Activated naive CD4-positive, alpha-beta T cell treated with anti-CD3 and anti-CD28 coated beads, Interleukin-2, amount 10 ng/mL, durations not matched to agents 7 days and 5 days (primary cell): ENCODE results near the gene ITPK1.

ENCODE experiments used
- CTCF ChIA-PET: fragments of 350-600 bp; sonication (Branson Sonifier 250); formaldehyde crosslinking; loops from one replicate; lab custom pipeline; 2021; ENCODE audit warnings: antibody characterized with exemption; lab: Charles Lee
- DNase-seq: peaks from one replicate; pipeline ENCODE4 v3.0.0-alpha.2; 2020
- H3K27ac Mint-ChIP-seq: one replicate; pipeline ENCODE4 v1.8.0; 2021; ENCODE audit warnings: mild to moderate bottlenecking, moderate library complexity, mixed read lengths
- H3K27me3 Mint-ChIP-seq: one replicate; pipeline ENCODE4 v1.8.0; 2021; ENCODE audit warnings: mild to moderate bottlenecking, mixed read lengths
- H3K36me3 Mint-ChIP-seq: one replicate; pipeline ENCODE4 v1.8.0; 2021; ENCODE audit warnings: mixed read lengths
- H3K4me1 Mint-ChIP-seq: one replicate; pipeline ENCODE4 v1.8.0; 2021; ENCODE audit warnings: mixed read lengths
- H3K4me3 Mint-ChIP-seq: one replicate; pipeline ENCODE4 v1.8.0; 2021; ENCODE audit warnings: mild to moderate bottlenecking, moderate library complexity, mixed read lengths
- H3K9me3 Mint-ChIP-seq: one replicate; pipeline ENCODE4 v1.8.0; 2021; ENCODE audit warnings: mixed read lengths

Gene ITPK1

DNA sequence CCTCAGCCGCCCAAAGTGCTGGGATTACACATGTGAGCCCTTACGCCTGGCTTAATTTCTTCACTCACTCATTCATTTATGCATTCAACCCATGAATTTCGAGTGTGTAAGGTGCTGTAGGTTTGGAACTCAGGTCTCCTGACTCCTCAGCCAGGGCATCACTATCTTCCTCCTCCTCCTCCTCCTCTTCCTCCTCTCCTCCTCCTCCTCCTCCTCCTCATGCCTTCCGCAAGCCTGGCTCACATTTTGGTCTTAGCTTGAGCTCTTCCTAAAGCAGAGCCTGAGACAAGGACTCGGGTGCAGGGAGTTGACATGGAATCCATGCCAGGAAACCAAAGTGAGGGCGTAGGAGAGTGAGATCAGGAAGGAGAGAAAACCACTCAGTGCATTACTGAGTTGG is 213.5 kb downstream of the ITPK1 start:
- no peaks in the 10 kb centered on the region for H3K9me3 Mint-ChIP-seq
- DNase-seq = no peak
- peaks cover 35% of the 10 kb centered on the region for H3K4me1 Mint-ChIP-seq
- no peak overlapping the region for H3K27ac Mint-ChIP-seq
- H3K36me3 Mint-ChIP-seq = no peaks in the 10 kb centered on the region
- H3K27me3 Mint-ChIP-seq = peaks cover 34% of the 10 kb centered on the region
- H3K4me3 Mint-ChIP-seq = no peak overlapping the region
- CTCF ChIA-PET = no interaction called here

DNA sequence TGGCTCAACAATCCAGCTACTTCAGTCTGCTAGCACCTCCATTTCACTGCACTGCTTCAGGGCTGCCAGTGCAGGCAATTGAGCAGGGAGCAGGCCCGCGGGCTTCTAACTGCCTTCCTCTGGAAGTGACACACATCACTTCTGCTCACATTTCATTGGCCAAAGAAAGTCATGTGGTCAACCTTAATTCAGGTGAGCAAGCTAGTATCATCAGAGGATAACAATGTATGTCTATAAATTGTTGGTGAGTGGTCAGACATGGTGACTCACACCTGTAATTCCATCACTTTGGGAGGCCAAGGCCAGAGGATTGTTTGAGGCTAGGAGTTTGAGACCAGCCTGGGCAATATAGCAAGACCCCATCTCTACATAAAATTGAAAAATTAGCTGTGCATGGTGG is 215.1 kb downstream of the ITPK1 start:
- CTCF ChIA-PET = no interaction called here
- Mint-ChIP-seq H3K36me3 (no peaks in the 10 kb centered on the region), H3K9me3 (no peaks in the 10 kb centered on the region), H3K27ac (no peak overlapping the region), H3K4me1 (peaks cover 37% of the 10 kb centered on the region), H3K4me3 (no peak overlapping the region), H3K27me3 (peaks cover 41% of the 10 kb centered on the region)
- no peak for DNase-seq

DNA sequence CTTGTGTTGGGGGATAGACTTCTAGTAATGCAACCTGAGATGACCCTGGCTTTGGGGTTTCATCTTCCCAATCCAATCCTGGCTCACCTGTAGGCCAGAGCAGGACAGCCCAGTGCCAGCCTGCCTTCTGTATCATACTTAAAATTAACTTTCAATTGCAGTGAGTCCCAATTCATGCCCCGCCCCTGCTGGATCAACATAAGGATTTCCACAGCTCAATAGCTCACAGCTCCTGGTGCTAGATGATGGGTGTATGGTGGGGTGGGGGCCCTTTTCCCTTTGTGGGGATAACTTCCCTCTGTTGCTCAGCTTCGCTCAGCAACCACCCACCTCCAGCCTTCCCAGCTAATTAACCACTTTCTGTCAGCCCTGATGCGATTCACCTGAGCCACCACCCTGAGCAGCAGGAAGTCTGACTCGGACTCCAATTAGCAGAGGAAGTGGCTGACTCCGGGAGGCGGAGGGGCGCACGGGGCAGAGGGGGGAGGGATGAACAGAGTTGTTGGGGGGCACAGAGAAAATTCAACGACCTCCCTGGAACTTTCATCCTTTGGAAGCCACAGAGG is 217.1 kb downstream of the ITPK1 start:
- Mint-ChIP-seq H3K4me1 (peaks cover 36% of the 10 kb centered on the region), H3K27ac (peak overlapping the region; percentile 92), H3K36me3 (no peaks in the 10 kb centered on the region), H3K4me3 (peak overlapping the region; percentile 60), H3K27me3 (peaks cover 45% of the 10 kb centered on the region), H3K9me3 (peaks cover 4% of the 10 kb centered on the region)
- DNase-seq = peak; percentile 40
- CTCF ChIA-PET = no interaction called here

DNA sequence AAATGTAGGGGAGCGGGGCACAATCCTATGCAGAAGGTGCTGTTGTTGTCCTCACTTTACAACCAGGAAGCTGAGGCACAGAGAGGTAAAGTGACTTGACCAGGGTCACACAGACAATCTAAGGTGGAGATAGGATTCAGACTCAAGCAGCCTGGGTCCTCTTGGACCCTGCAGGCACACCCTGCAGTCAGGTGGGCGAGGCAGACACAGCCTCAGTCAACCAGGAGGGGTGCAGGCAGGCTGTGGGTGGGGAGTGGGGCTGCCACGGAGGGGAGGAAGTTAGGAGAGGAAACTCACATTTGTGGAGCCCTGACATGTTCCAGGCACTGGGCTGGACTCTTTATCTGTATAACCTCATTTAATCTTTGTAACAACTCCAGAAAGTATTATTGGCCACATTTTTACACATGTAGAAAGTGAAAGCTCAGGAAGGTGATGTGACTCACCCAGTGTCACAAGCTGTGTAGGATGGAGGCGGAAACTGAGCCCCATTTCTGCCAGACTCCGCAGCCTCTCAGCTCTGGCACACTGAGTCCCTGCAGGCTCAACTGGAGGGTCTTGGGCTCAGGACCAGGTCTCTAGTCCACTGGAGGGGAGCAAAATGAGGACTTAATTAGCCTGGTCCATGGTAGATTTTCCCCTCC is 217.7 kb downstream of the ITPK1 start:
- Mint-ChIP-seq H3K27me3 (peaks cover 39% of the 10 kb centered on the region), H3K36me3 (no peaks in the 10 kb centered on the region), H3K4me1 (peaks cover 30% of the 10 kb centered on the region), H3K4me3 (peak overlapping the region; percentile 60), H3K9me3 (peaks cover 7% of the 10 kb centered on the region), H3K27ac (peak overlapping the region; percentile 92)
- DNase-seq = peak; percentile 60
- CTCF ChIA-PET = interaction anchor here (1.2 kb wide), 1 partner anchor 10 kb away, joined by 3 read pairs; no protein-coding TSS in a partner anchor

DNA sequence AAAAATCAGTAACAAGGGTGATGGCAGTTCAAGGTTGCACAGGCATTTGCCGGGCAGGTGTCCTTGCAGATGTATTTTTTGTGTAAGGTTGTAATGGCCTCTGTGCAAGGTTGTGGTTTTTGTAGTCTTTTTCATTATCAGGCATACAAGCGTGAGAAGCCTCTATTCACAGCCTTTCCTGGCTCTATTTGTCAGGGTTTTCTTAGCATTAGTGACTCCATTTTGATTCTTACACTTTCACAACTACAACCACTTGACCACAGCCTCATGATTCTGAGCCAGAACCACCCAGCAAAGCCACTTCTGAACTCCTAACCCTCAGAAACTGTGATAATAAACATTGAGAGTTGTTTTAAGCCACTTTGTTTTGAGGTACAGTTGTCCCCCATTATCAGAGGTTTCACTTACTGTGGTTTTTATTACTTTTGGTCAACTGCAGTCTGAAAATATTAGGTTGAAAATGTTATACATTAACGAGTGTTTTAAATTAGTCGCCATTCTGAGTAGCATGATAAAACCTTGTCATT is 220.3 kb downstream of the ITPK1 start:
- H3K27me3 Mint-ChIP-seq = peaks cover 28% of the 10 kb centered on the region
- peaks cover 14% of the 10 kb centered on the region for H3K9me3 Mint-ChIP-seq
- H3K36me3 Mint-ChIP-seq = no peaks in the 10 kb centered on the region
- no peak for DNase-seq
- CTCF ChIA-PET = no interaction called here
- no peak overlapping the region for H3K4me3 Mint-ChIP-seq
- no peak overlapping the region for H3K27ac Mint-ChIP-seq
- H3K4me1 Mint-ChIP-seq = peaks cover 21% of the 10 kb centered on the region

DNA sequence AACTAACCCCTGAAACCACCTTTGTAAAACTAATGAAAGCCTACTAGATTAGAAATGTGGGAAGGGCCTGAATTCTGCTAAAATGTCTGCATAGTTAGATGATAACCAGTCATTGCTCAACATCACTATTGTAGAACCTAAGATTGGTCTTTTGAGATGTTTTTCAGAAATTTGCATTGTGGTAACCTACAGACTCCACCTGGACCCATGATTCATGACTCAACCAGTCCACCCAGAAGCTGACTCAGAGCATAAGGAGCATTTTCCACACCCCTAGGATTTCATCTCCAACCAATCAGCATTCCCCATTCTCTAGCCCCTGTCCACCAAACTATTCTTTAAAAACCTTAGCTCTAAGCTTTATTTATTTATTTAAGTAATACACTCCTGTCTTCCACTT is 223.1 kb downstream of the ITPK1 start:
- Mint-ChIP-seq H3K36me3 (no peaks in the 10 kb centered on the region), H3K27me3 (peaks cover 34% of the 10 kb centered on the region), H3K9me3 (peaks cover 14% of the 10 kb centered on the region), H3K4me3 (no peak overlapping the region), H3K4me1 (peaks cover 4% of the 10 kb centered on the region), H3K27ac (no peak overlapping the region)
- CTCF ChIA-PET = no interaction called here
- DNase-seq = no peak

DNA sequence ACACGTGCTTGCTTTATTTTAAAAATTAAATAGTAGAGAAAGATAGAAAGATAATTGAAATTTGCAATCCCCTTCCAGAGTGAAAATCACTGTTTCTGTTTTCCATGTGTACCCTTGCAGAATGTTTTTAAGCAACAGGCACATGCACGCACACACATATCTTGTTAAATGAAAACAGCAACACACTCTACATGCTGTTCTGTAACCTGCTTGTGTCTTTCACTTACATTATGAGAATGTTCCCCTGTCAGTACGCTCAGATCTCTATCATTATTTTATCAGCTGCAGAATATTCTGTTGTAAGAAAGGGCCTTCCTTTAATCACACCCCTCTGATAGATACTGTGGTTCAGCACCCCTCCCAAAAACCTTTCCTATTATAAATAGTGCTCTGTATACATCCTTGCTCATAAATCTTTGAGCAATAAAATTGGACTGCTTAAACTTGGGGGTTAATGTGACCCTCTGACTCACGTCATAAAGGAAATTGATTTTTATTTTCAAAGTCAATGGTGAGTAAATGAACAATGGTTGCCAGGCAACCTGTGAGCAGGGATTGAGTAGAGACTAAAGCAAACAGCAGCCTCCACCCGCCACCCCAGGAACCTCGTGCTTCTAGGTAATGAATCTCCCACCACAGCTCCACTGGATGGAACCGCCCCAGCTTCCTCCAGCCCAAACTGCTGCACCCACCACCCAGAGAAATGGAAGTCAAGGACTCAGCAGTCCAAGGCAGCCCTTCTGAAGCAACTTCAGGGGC is 224.7 kb downstream of the ITPK1 start:
- peaks cover 34% of the 10 kb centered on the region for H3K27me3 Mint-ChIP-seq
- H3K4me1 Mint-ChIP-seq = no peaks in the 10 kb centered on the region
- no peak overlapping the region for H3K4me3 Mint-ChIP-seq
- H3K27ac Mint-ChIP-seq = no peak overlapping the region
- H3K36me3 Mint-ChIP-seq = no peaks in the 10 kb centered on the region
- CTCF ChIA-PET = no interaction called here
- H3K9me3 Mint-ChIP-seq = peaks cover 14% of the 10 kb centered on the region
- DNase-seq = no peak

DNA sequence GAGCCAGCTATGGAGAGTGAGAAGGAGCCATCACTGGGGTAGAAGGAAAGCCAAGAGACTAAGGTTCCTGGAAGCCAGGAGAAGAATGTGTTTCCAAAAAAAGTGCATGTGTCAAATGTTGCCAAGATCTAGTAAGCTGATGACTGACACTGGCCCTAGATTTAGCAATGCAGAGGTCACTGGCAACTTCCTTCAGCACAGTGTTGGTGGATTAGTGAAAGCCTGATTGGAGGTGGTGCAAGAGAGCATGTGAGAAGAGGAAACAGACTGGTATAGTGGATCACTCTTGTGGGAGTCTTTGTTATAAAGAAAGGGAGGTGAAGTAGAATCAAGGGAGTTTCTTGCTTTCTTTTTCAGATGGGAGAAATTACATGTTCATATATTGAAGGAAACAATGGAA is 226.8 kb downstream of the ITPK1 start:
- H3K9me3 Mint-ChIP-seq = peaks cover 11% of the 10 kb centered on the region
- H3K27ac Mint-ChIP-seq = no peak overlapping the region
- peaks cover 34% of the 10 kb centered on the region for H3K27me3 Mint-ChIP-seq
- no peaks in the 10 kb centered on the region for H3K36me3 Mint-ChIP-seq
- H3K4me1 Mint-ChIP-seq = no peaks in the 10 kb centered on the region
- CTCF ChIA-PET = no interaction called here
- no peak for DNase-seq
- H3K4me3 Mint-ChIP-seq = no peak overlapping the region

DNA sequence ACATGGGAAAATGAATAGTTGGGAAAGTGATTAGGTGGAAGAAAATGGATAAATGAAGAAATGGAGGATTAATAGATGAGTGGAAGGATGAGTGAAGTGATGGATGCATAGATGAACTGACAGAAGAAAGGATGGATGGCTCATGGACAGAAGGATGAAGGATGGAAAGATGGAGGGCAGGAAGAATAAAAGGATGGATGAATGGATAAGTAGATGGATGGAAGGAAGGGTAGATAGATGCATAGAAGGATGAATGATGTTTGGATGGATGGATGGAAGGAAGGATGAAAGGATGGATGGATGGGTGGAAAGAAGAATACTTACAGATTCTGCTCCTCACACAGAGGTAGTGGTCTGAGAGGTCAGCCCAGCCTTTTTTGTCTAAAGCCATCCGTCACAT is 228.6 kb downstream of the ITPK1 start:
- Mint-ChIP-seq H3K36me3 (no peaks in the 10 kb centered on the region), H3K9me3 (no peaks in the 10 kb centered on the region), H3K27me3 (peaks cover 32% of the 10 kb centered on the region), H3K27ac (no peak overlapping the region), H3K4me3 (no peak overlapping the region), H3K4me1 (no peaks in the 10 kb centered on the region)
- no peak for DNase-seq
- CTCF ChIA-PET = no interaction called here
